HepG2 (cell line): ENCODE results near the gene KIF1B. TPM values are rescaled to one million over a fixed set of nuclear protein-coding genes. Genes with fewer than 3 reads are reported as not detected.

Experiments
- ATF3 ChIP-seq: sonication (generic); formaldehyde crosslinking; IDR thresholded peaks from 2 replicates; pipeline ENCODE4 v1.4.0; 2020; ENCODE audit warnings: missing genetic modification reagents
- KIAA2018 ChIP-seq: sonication (generic); formaldehyde crosslinking; IDR thresholded peaks from 2 replicates; pipeline ENCODE4 v1.5.0; 2020; ENCODE audit warnings: mild to moderate bottlenecking, missing genetic modification reagents, borderline replicate concordance
- PPARG ChIP-seq: conservative IDR thresholded peaks from 2 replicates; pipeline ENCODE4 v1.6.1; 2016; ENCODE audit warnings: missing biosample characterization, missing genetic modification reagents
- RORA ChIP-seq: sonication (generic); formaldehyde crosslinking; IDR thresholded peaks from 2 replicates; pipeline ENCODE4 v1.5.0; 2020; ENCODE audit warnings: mild to moderate bottlenecking, missing genetic modification reagents, moderate library complexity
- SNRNP70 ChIP-seq: fragments of 200-400 bp; formaldehyde crosslinking; IDR thresholded peaks from 2 replicates; pipeline ENCODE4 v1.6.1; 2017; ENCODE audit warnings: mild to moderate bottlenecking, low read depth, low read length, moderate library complexity
- ZNF138 ChIP-seq: sonication (generic); formaldehyde crosslinking; IDR thresholded peaks from 2 replicates; pipeline ENCODE4 v1.5.0; 2020; ENCODE audit warnings: mild to moderate bottlenecking, low read depth, missing genetic modification reagents
- ZNF276 ChIP-seq: sonication (generic); formaldehyde crosslinking; IDR thresholded peaks from 2 replicates; pipeline ENCODE4 v1.4.0; 2020; ENCODE audit warnings: mild to moderate bottlenecking, low read depth, missing genetic modification reagents
- ZNF468 ChIP-seq: sonication (generic); formaldehyde crosslinking; IDR thresholded peaks from 2 replicates; pipeline ENCODE4 v1.8.0; 2022; ENCODE audit warnings: mild to moderate bottlenecking, moderate library complexity, missing genetic modification reagents
- ZNF674 ChIP-seq: sonication (generic); formaldehyde crosslinking; IDR thresholded peaks from 2 replicates; pipeline ENCODE4 v1.5.0; 2020; ENCODE audit warnings: low read depth, mild to moderate bottlenecking, missing genetic modification reagents
- ZNF687 ChIP-seq: sonication (generic); formaldehyde crosslinking; IDR thresholded peaks from 2 replicates; pipeline ENCODE4 v1.5.1; 2020; ENCODE audit warnings: mild to moderate bottlenecking, missing genetic modification reagents, moderate library complexity
- ZNF761 ChIP-seq: sonication (generic); formaldehyde crosslinking; conservative IDR thresholded peaks from 2 replicates; pipeline ENCODE4 v1.4.0; 2020; ENCODE audit warnings: mild to moderate bottlenecking, missing genetic modification reagents
- polyA plus RNA-seq, 8 experiments: library from polyadenylated mRNA; depleted of rRNA in 3 of 8; stranded (reverse) in 7 of 8; unstranded in 1 of 8; fragments of >200 nt; fragmentation: Illumina TruSeq in 4 of 8; extraction: Trizol in 4 of 8; gene quantifications; 2 replicates each; pipeline versions ENCODE4 v1.2.1 to v1.2.3, GENCODE V29; 2011 to 2016; ENCODE audit warnings: low read depth in 4 of 8, missing spikeins in 1 of 8, mixed read lengths in 1 of 8; ENCODE audit not compliant: insufficient read depth in 1 of 8
- total RNA-seq, 5 experiments: library from RNA; depleted of rRNA; stranded (reverse); fragments of >200 nt; fragmentation: Illumina TruSeq; extraction: Trizol; gene quantifications; 2 replicates each; pipeline ENCODE4 v1.2.3, GENCODE V29; 2016; ENCODE audit warnings: low read depth in 1 of 5

Gene KIF1B
- total and polyA plus RNA-seq, 2 of the 13 experiments (the other 11 are each of a cell fraction or from before 2014, with no cell fraction given) = 26.7 to 32.5 TPM

GRCh38 chr1:10430216-10431069 is 220.1 kb downstream of the KIF1B start, which contains the start of gene CENPS (continued):
- TF ChIP-seq RORA (CRISPR knock-in tag) (no peak), PPARG (CRISPR knock-in tag) (no peak; the same call in 1 of the 2 replicates), SNRNP70 (no peak), ZNF138 (CRISPR knock-in tag) (no peak), ZNF468 (CRISPR knock-in tag) (0 out of 2 replicates have a peak, but pooled peaks have one; percentile 77), ZNF674 (CRISPR knock-in tag) (0 out of 2 replicates have a peak, but pooled peaks have one; percentile 41), ZNF276 (CRISPR knock-in tag) (peak; percentile 78; the same call in 1 of the 2 replicates), ATF3 (CRISPR knock-in tag) (no peak), KIAA2018 (peak; percentile 71; the same call in 1 of the 2 replicates), ZNF761 (peak; percentile 83; the same call in 1 of the 2 replicates), ZNF687 (CRISPR knock-in tag) (peak; percentile 100)
